ENCODE measurements around the gene MAMLD1. TPM values are rescaled to one million over a fixed set of nuclear protein-coding genes. Genes with fewer than 3 reads are reported as not detected.

The MAMLD1 gene
- total RNA-seq, 1 donor: 3.3 TPM

DNA sequence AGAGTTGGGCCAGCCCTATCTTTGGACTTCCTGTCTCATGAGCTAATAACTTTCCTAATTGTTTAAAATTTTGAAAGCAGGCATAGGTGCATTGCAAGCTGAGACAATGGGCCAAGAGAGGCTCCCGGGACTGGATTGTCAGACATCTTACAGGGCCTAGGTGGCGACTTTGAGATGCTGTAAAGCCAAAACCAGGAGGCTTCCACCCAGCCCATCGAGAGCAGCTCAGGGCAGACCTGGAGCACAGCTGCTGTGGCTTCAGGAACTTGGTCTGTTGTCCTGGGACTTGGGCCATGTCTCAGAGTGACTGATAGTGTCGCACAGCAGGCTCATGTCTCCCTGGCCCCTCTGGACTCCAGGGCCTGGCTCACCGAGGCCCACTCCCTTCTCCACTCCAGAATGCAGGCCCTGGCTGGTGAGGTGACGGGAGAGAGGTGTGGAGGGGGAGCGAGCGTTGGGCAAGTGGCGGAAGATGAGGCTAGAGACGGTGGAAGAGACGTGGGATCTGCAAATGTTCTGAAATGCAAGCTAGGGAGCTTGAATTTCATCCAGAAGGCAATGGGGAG, 181.2 kb downstream of the MAMLD1 start:
- Histone ChIP-seq H3K4me1 (ENCODE audit: insufficient read depth, low read length) (peaks cover 9% of the 10 kb centered on the region), H3K27ac (ENCODE audit: low read depth, low read length) (no peak overlapping the region), H3K9me3 (ENCODE audit: low read depth, low read length) (no peaks in the 10 kb centered on the region), H2AFZ (ENCODE audit: low read length) (no peak overlapping the region), H3K4me3 (ENCODE audit: insufficient read depth, low read length) (no peak overlapping the region), H3K36me3 (ENCODE audit: insufficient read depth, low read length) (no peaks in the 10 kb centered on the region), H4K20me1 (ENCODE audit: insufficient read depth, low read length) (no peaks in the 10 kb centered on the region), H3K4me2 (ENCODE audit: insufficient read depth, low read length) (no peak overlapping the region), H3K79me2 (ENCODE audit: insufficient read depth, low read length) (no peaks in the 10 kb centered on the region), H3K27me3 (ENCODE audit: insufficient read depth, low read length) (no peaks in the 10 kb centered on the region)
- TF ChIP-seq, protein P1, sequence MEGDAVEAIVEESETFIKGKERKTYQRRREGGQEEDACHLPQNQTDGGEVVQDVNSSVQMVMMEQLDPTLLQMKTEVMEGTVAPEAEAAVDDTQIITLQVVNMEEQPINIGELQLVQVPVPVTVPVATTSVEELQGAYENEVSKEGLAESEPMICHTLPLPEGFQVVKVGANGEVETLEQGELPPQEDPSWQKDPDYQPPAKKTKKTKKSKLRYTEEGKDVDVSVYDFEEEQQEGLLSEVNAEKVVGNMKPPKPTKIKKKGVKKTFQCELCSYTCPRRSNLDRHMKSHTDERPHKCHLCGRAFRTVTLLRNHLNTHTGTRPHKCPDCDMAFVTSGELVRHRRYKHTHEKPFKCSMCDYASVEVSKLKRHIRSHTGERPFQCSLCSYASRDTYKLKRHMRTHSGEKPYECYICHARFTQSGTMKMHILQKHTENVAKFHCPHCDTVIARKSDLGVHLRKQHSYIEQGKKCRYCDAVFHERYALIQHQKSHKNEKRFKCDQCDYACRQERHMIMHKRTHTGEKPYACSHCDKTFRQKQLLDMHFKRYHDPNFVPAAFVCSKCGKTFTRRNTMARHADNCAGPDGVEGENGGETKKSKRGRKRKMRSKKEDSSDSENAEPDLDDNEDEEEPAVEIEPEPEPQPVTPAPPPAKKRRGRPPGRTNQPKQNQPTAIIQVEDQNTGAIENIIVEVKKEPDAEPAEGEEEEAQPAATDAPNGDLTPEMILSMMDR (IDR thresholded peaks at IDR 0.05; ENCODE audit: extremely low read depth, low read depth, low read length): no peak
- DNase-seq (ENCODE audit: insufficient read length, low spot score, missing footprints): no peak

DNA sequence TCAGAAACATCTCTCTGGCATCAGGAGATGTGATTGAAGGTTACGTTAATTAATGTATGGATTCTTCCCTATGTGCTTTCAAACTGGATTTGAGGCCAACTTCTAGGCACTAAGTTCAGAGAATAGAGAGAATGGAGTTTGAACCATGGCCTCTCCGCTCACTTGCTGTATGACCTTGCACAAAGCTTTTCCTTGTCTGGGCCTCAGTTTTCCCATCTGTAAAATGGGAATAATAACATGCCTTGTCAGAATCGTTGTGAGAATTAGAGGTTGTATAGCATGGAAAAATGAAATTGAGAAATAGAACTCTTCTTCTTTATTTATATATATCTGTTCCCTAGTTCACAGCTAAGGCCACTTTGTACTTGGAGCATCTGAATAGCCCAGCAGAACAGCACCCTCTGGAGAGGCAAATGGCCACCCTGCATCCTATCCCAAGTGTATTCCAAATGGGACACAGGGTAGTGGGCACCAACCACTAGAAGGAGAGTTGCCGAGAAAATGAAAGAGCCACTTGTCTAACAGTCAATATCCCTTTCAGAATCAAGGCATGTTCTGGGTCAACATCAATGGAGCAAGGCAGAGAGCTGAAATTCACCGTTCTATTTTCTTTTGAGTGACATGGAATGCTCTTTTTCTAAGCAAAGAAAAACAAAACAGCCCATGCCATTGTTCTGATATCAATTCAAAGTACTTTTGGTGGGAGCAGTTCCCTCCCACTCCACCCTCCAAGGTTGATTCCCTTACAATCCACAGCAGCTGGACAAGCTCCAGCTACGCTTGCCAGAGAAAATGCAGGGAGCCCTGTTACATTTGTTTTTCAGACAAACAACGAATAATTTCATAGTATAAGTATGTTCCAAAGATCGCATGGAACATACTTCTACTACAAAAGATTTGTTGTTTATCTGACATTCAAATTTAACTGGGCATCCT, 182.0 kb downstream of the MAMLD1 start:
- Histone ChIP-seq H3K4me1 (ENCODE audit: insufficient read depth, low read length) (peaks cover 9% of the 10 kb centered on the region), H3K36me3 (ENCODE audit: insufficient read depth, low read length) (no peaks in the 10 kb centered on the region), H3K4me3 (ENCODE audit: insufficient read depth, low read length) (no peak overlapping the region), H3K27ac (ENCODE audit: low read depth, low read length) (no peak overlapping the region), H3K4me2 (ENCODE audit: insufficient read depth, low read length) (no peak overlapping the region), H2AFZ (ENCODE audit: low read length) (no peak overlapping the region), H3K27me3 (ENCODE audit: insufficient read depth, low read length) (no peaks in the 10 kb centered on the region), H4K20me1 (ENCODE audit: insufficient read depth, low read length) (no peaks in the 10 kb centered on the region), H3K79me2 (ENCODE audit: insufficient read depth, low read length) (no peaks in the 10 kb centered on the region), H3K9me3 (ENCODE audit: low read depth, low read length) (no peaks in the 10 kb centered on the region)
- no peak for DNase-seq (ENCODE audit: insufficient read length, low spot score, missing footprints)
- TF ChIP-seq, protein P1 (IDR thresholded peaks at IDR 0.05; ENCODE audit: extremely low read depth, low read depth, low read length): no peak

DNA sequence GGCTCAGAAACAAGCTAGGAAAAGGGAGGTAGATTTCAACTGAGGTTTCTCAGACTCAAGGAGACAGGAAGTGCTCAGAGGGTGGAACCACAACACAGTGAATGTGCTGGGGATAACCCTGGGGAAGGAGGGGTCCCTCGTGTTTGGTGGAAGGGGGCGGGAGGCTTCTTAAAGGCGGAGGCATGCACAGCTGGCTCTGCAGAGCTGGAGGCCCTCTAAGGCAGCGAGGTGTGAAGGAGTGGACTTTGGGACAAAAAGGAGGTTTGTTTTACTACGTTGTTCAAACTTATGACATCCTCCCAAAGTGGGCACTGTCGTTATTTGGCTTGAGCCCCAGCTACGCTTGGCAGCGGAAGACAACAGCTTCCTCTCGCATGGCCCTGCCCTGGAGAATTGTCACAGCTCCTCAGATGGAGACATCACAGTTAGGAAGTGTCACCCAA, 183.6 kb downstream of the MAMLD1 start:
- peak overlapping the region; percentile 9 for H2AFZ ChIP-seq (ENCODE audit: low read length)
- no peak for DNase-seq (ENCODE audit: insufficient read length, low spot score, missing footprints)
- no peak overlapping the region for H3K4me3 ChIP-seq (ENCODE audit: insufficient read depth, low read length)
- TF ChIP-seq, protein P1 (IDR thresholded peaks at IDR 0.05; ENCODE audit: extremely low read depth, low read depth, low read length): no peak
- no peaks in the 10 kb centered on the region for H4K20me1 ChIP-seq (ENCODE audit: insufficient read depth, low read length)
- no peaks in the 10 kb centered on the region for H3K9me3 ChIP-seq (ENCODE audit: low read depth, low read length)
- H3K79me2 ChIP-seq (ENCODE audit: insufficient read depth, low read length): no peaks in the 10 kb centered on the region
- H3K27ac ChIP-seq (ENCODE audit: low read depth, low read length): no peak overlapping the region
- H3K4me2 ChIP-seq (ENCODE audit: insufficient read depth, low read length): no peak overlapping the region
- H3K4me1 ChIP-seq (ENCODE audit: insufficient read depth, low read length): peaks cover 9% of the 10 kb centered on the region
- H3K27me3 ChIP-seq (ENCODE audit: insufficient read depth, low read length): no peaks in the 10 kb centered on the region
- H3K36me3 ChIP-seq (ENCODE audit: insufficient read depth, low read length): no peaks in the 10 kb centered on the region

Data from osteoblast (primary cell).